ENCODE data around the gene SASH1.

Gene SASH1

DNA sequence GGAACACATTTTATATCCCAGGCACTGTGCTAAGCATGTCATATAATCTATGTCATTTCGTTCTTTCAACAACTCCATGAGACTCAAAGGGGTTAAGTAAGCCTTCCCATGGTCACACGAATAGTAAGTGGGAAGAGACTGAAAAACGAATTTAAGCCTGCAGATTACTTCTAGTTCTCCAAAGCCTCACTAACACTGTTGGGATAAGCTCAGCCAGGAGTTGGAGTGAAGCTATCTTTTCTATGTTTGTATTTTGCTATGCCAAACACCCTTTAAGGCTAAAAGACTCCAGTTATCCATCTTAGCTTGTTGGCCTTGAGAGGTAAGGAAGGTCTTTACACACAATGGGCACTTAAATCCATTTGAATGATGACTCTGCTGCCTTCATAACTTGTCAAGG is 256.1 kb downstream of the SASH1 start:
- no peak for DNase-seq

GRCh38 chr6:148599967-148600426 is 257.4 kb downstream of the SASH1 start:
- DNase-seq: no peak
